Caco-2 (cell line): ENCODE results near the gene ILF3. TPM values are rescaled to one million over a fixed set of nuclear protein-coding genes. Genes with fewer than 3 reads are reported as not detected.

Experiments used
- BruUV-seq: library from RNA; stranded (reverse); fragments of 400-500 nt; replicated peaks from 2 replicates; lab custom pipeline; 2021; lab: Mats Ljungman, UMichigan
- CTCF ChIA-PET: fragments of 300-600 bp; sonication (Branson Sonifier 250); formaldehyde crosslinking; loops from one replicate; lab custom pipeline; 2022; ENCODE audit warnings: antibody characterized with exemption; lab: Charles Lee
- POLR2A ChIA-PET: fragments of 300-600 bp; sonication (Branson Sonifier 250); formaldehyde crosslinking; loops from one replicate; lab custom pipeline; 2022; ENCODE audit warnings: antibody characterized with exemption; lab: Charles Lee
- DNase-seq, 2 experiments: peaks; one replicate each; pipeline versions ENCODE4 v3.0.0 to v3.0.0-alpha.2; 2020 to 2022
- H3K27me3 ChIP-seq: replicated peaks from 2 replicates; pipeline ENCODE4 v1.6.0; 2011; ENCODE audit warnings: low read length; ENCODE audit not compliant: control insufficient read depth, insufficient read depth
- H3K36me3 ChIP-seq: 2 replicates; pipeline ENCODE4 v1.5.1; 2011; ENCODE audit warnings: low read length; ENCODE audit not compliant: control insufficient read depth, insufficient read depth
- H3K4me1 ChIP-seq: fragments of 250-450 bp; sonication (Bioruptor Pico); 2 replicates; pipeline ENCODE4 v1.5.1; 2020; ENCODE audit warnings: mild to moderate bottlenecking
- H3K4me3 ChIP-seq: 2 replicates; pipeline ENCODE4 v1.5.1; 2011; ENCODE audit warnings: low read depth, mild to moderate bottlenecking, control low read depth, low read length
- H3K9me3 ChIP-seq: fragments of 250-450 bp; sonication (Bioruptor Pico); 2 replicates; pipeline ENCODE4 v1.5.1; 2020; ENCODE audit warnings: mild to moderate bottlenecking, moderate library complexity
- H3K27ac Mint-ChIP-seq: one replicate; pipeline ENCODE4 v1.8.0; 2022; ENCODE audit warnings: mixed read lengths; ENCODE audit not compliant: unreplicated experiment
- H3K27me3 Mint-ChIP-seq: one replicate; pipeline ENCODE4 v1.8.0; 2022; ENCODE audit warnings: mixed read lengths; ENCODE audit not compliant: insufficient read depth, unreplicated experiment
- H3K36me3 Mint-ChIP-seq: one replicate; pipeline ENCODE4 v1.8.0; 2022; ENCODE audit warnings: mild to moderate bottlenecking, mixed read lengths; ENCODE audit not compliant: insufficient read depth, unreplicated experiment
- H3K4me1 Mint-ChIP-seq: one replicate; pipeline ENCODE4 v1.8.0; 2022; ENCODE audit warnings: low read depth, mixed read lengths; ENCODE audit not compliant: unreplicated experiment
- H3K4me3 Mint-ChIP-seq: one replicate; pipeline ENCODE4 v1.8.0; 2022; ENCODE audit warnings: mild to moderate bottlenecking, moderate library complexity, mixed read lengths; ENCODE audit not compliant: unreplicated experiment
- H3K9me3 Mint-ChIP-seq: one replicate; pipeline ENCODE4 v1.8.0; 2022; ENCODE audit warnings: mixed read lengths; ENCODE audit not compliant: unreplicated experiment
- CTCF ChIP-seq, 2 experiments: fragments of 200-600 bp in 1 of 2; IDR thresholded peaks; 1 replicate in 1 of 2; 2 replicates in 1 of 2; pipeline versions ENCODE4 v1.5.1 to v1.8.0; 2011 to 2022; ENCODE audit warnings: antibody characterized with exemption in 1 of 2, control low read depth in 1 of 2, inconsistent platforms in 1 of 2, low read depth in 1 of 2, low read length in 1 of 2, mild to moderate bottlenecking in 1 of 2, moderate library complexity in 1 of 2; ENCODE audit not compliant: insufficient read depth in 1 of 2, severe bottlenecking in 1 of 2, unreplicated experiment in 1 of 2
- intact Hi-C: fragments of 100-400 bp; cut with micrococcal nuclease; formaldehyde crosslinking; loops from one replicate; pipeline ENCODE4 v1.10.0; 2022; ENCODE audit not compliant: unreplicated experiment
- total RNA-seq: library from RNA; stranded (reverse); gene quantifications from 2 replicates; pipeline ENCODE4 v1.2.3, GENCODE V29; 2022

Gene ILF3
- total RNA-seq, 1 experiment from 2014 or later: 399 TPM

DNA sequence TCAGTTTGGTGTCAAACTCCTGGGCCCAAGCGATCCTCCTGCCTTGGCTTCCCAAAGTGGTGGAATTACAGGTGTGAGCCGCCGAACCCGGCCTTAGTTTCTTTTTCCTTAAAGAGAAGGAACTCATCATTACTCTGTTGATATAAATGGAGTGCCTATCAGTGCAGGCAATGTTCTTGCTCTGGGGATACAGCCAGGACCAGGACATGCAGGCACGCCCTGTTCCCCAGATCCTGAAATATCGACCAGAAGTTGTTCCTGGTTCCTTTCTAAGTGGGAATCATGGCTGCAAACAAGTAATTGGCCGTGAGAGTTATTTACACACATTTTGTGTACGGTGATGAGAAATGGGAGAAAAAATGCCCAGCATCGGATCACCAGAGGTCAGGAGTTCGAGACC is 72.1 kb downstream of the ILF3 start:
- BruUV-seq: no TSS peak

DNA sequence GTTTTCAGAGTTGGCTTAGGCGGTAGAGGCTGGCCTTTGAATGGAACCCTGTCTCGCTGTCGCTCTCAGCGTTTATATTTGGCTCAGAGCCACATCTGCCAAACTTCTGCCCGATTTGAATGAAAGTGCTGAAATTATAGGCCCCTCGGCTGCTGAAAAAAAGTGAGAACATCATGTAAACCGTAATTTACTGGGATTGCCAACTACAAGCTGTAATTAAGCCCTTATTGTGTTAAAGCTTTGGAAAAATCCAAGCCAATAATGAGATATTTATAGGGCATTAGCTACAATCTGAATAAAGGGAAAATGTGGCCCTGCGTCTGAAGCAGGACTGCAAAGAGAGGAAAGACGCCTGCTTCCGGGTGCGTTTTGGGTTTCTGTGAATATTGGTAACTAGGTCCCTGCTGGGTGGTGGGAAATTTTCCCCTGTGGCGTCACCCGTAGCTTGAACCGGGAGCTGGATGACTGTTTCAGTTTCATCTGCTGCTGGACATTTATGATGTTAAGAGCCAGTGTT is 73.6 kb downstream of the ILF3 start:
- Mint-ChIP-seq H3K36me3 (peaks cover 32% of the 10 kb centered on the region), H3K9me3 (no peaks in the 10 kb centered on the region), H3K27ac (no peak overlapping the region), H3K4me1 (no peaks in the 10 kb centered on the region), H3K27me3 (no peaks in the 10 kb centered on the region), H3K4me3 (no peak overlapping the region)
- POLR2A ChIA-PET: no interaction called here
- Histone ChIP-seq H3K9me3 (no peaks in the 10 kb centered on the region), H3K27me3 (no peaks in the 10 kb centered on the region), H3K4me3 (no peak overlapping the region), H3K36me3 (no peaks in the 10 kb centered on the region; the same call in 1 of the 2 replicates), H3K4me1 (no peaks in the 10 kb centered on the region)
- CTCF ChIA-PET: interaction anchor here (1.3 kb wide), 1 partner anchor 11 kb away, joined by 3 read pairs; no protein-coding TSS in a partner anchor
- no peak for DNase-seq
- no peak for TF ChIP-seq CTCF (IDR thresholded peaks at IDR 0.05; ENCODE audit: insufficient read depth in 1 of 2, low read depth in 1 of 2, low read length in 1 of 2, severe bottlenecking in 1 of 2, unreplicated experiment in 1 of 2)
- no TSS peak for BruUV-seq
- intact Hi-C loops: no loop called here

More for the DNA sequence above, 72.1 kb downstream of the ILF3 start:
- intact Hi-C loops: no loop called here
- Histone ChIP-seq H3K9me3 (no peaks in the 10 kb centered on the region), H3K27me3 (no peaks in the 10 kb centered on the region), H3K4me3 (no peak overlapping the region), H3K4me1 (no peaks in the 10 kb centered on the region), H3K36me3 (no peaks in the 10 kb centered on the region; the same call in 1 of the 2 replicates)
- no peak for TF ChIP-seq CTCF (IDR thresholded peaks at IDR 0.05; ENCODE audit: insufficient read depth in 1 of 2, low read depth in 1 of 2, low read length in 1 of 2, severe bottlenecking in 1 of 2, unreplicated experiment in 1 of 2)
- peaks cover 32% of the 10 kb centered on the region for H3K36me3 Mint-ChIP-seq
- no peak overlapping the region for H3K27ac Mint-ChIP-seq
- no peaks in the 10 kb centered on the region for H3K9me3 Mint-ChIP-seq
- DNase-seq: no peak
- POLR2A ChIA-PET: no interaction called here
- H3K4me1 Mint-ChIP-seq: no peaks in the 10 kb centered on the region
- H3K4me3 Mint-ChIP-seq: no peak overlapping the region
- no peaks in the 10 kb centered on the region for H3K27me3 Mint-ChIP-seq
- CTCF ChIA-PET: no interaction called here

DNA sequence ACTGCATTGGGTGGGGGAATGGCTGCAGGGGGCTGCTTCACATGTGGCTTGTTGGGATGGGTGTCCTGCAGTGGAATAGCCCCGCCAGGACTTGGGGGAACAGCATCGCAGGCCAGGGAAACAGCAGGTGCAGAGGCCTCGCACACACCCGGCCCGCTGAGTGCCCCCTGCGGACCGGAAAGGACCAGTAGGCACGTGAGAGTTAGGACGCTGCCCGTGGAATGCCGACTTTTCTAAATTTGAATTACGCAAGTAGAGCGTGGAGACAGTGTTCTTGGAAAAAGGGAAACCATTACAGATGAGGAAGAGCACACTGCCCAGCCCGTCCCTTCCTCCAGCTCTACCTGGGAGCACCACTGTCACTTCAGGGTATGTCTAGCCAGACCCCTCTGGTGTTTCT is 75.3 kb downstream of the ILF3 start:
- Mint-ChIP-seq H3K27me3 (no peaks in the 10 kb centered on the region), H3K4me1 (no peaks in the 10 kb centered on the region), H3K27ac (no peak overlapping the region), H3K36me3 (peaks cover 33% of the 10 kb centered on the region), H3K4me3 (no peak overlapping the region), H3K9me3 (no peaks in the 10 kb centered on the region)
- intact Hi-C loops: no loop called here
- Histone ChIP-seq H3K27me3 (no peaks in the 10 kb centered on the region), H3K4me3 (no peak overlapping the region), H3K4me1 (no peaks in the 10 kb centered on the region), H3K9me3 (no peaks in the 10 kb centered on the region), H3K36me3 (no peaks in the 10 kb centered on the region; the same call in 1 of the 2 replicates)
- no peak for TF ChIP-seq CTCF (IDR thresholded peaks at IDR 0.05; ENCODE audit: insufficient read depth in 1 of 2, low read depth in 1 of 2, low read length in 1 of 2, severe bottlenecking in 1 of 2, unreplicated experiment in 1 of 2)
- ChIA-PET POLR2A (no interaction called here), CTCF (no interaction called here)
- no peak for DNase-seq
- no TSS peak for BruUV-seq
